Astrocyte (in vitro differentiated cells and primary cell): ENCODE measurements around the gene MRPS9. TPM values are rescaled to one million over a fixed set of nuclear protein-coding genes. Genes with fewer than 3 reads are reported as not detected.

Experiments used
- DNase-seq: peaks from one replicate; pipeline ENCODE4 v3.0.0-alpha.2; 2010; ENCODE audit warnings: low read depth
- FAIRE-seq: peaks from 2 replicates; lab custom pipeline; 2011; peaks lifted over from hg19 to GRCh38; lab: Jason Lieb, UNC
- H2AFZ ChIP-seq: 2 replicates; pipeline ENCODE4 v1.6.0; 2012; ENCODE audit warnings: low read depth, low read length, inconsistent platforms
- H3K27ac ChIP-seq: 2 replicates; pipeline ENCODE4 v1.5.1; 2011; ENCODE audit warnings: low read depth, low read length, inconsistent platforms
- H3K27me3 ChIP-seq: 2 replicates; pipeline ENCODE4 v1.6.0; 2011; ENCODE audit warnings: low read length, inconsistent platforms; ENCODE audit not compliant: insufficient read depth
- H3K36me3 ChIP-seq: 2 replicates; pipeline ENCODE4 v1.5.1; 2011; ENCODE audit warnings: low read length, inconsistent platforms; ENCODE audit not compliant: insufficient read depth
- H3K4me1 ChIP-seq: 2 replicates; pipeline ENCODE4 v1.5.1; 2011; ENCODE audit warnings: low read length, inconsistent platforms; ENCODE audit not compliant: insufficient read depth
- H3K4me2 ChIP-seq: 2 replicates; pipeline ENCODE4 v1.6.0; 2012; ENCODE audit warnings: low read length, inconsistent platforms
- H3K4me3 ChIP-seq: 2 replicates; pipeline ENCODE4 v1.5.1; 2011; ENCODE audit warnings: low read depth, mild to moderate bottlenecking, low read length, inconsistent platforms; ENCODE audit not compliant: insufficient read depth
- H3K79me2 ChIP-seq: 2 replicates; pipeline ENCODE4 v1.6.0; 2012; ENCODE audit warnings: mild to moderate bottlenecking, low read length, inconsistent platforms; ENCODE audit not compliant: insufficient read depth
- H3K9ac ChIP-seq: 2 replicates; pipeline ENCODE4 v1.6.0; 2012; ENCODE audit warnings: mild to moderate bottlenecking, low read length, inconsistent platforms
- H3K9me3 ChIP-seq: 2 replicates; pipeline ENCODE4 v1.5.1; 2012; ENCODE audit warnings: low read depth, mild to moderate bottlenecking, low read length, inconsistent platforms; ENCODE audit not compliant: insufficient read depth
- H4K20me1 ChIP-seq: 2 replicates; pipeline ENCODE4 v1.6.0; 2012; ENCODE audit warnings: low read length, inconsistent platforms; ENCODE audit not compliant: insufficient read depth
- H3K27ac Mint-ChIP-seq: one replicate; pipeline ENCODE4 v1.8.0; 2021; ENCODE audit warnings: mild to moderate bottlenecking, mixed read lengths; ENCODE audit not compliant: unreplicated experiment
- H3K27me3 Mint-ChIP-seq: one replicate; pipeline ENCODE4 v1.8.0; 2021; ENCODE audit warnings: low read depth, mixed read lengths; ENCODE audit not compliant: unreplicated experiment
- H3K36me3 Mint-ChIP-seq: one replicate; pipeline ENCODE4 v1.8.0; 2021; ENCODE audit warnings: low read depth, mixed read lengths; ENCODE audit not compliant: unreplicated experiment
- H3K4me1 Mint-ChIP-seq: one replicate; pipeline ENCODE4 v1.8.0; 2021; ENCODE audit warnings: low read depth, mixed read lengths; ENCODE audit not compliant: unreplicated experiment
- H3K4me3 Mint-ChIP-seq: one replicate; pipeline ENCODE4 v1.8.0; 2021; ENCODE audit warnings: mild to moderate bottlenecking, moderate library complexity, mixed read lengths; ENCODE audit not compliant: unreplicated experiment
- H3K9me3 Mint-ChIP-seq: one replicate; pipeline ENCODE4 v1.8.0; 2021; ENCODE audit warnings: mild to moderate bottlenecking, mixed read lengths; ENCODE audit not compliant: unreplicated experiment
- EZH2 ChIP-seq: IDR thresholded peaks from 2 replicates; pipeline ENCODE4 v1.6.1; 2012; ENCODE audit warnings: mild to moderate bottlenecking, low read length, inconsistent platforms; ENCODE audit not compliant: insufficient read depth
- total RNA-seq: library from RNA; stranded (reverse); gene quantifications from 2 replicates; pipeline ENCODE4 v1.2.1, GENCODE V29; 2021
- TF ChIP-seq, protein P1 (sequence below): IDR thresholded peaks from 2 replicates; pipeline ENCODE4 v1.5.1; 2011; ENCODE audit warnings: low read depth, mild to moderate bottlenecking, inconsistent platforms, low read length, moderate library complexity; ENCODE audit not compliant: insufficient read depth

Gene MRPS9
- total RNA-seq, 1 donor from 2014 or later, result 32.3 TPM

GRCh38 chr2:105126336-105126735, 88.5 kb downstream of the MRPS9 start:
- no peak overlapping the region for H3K27ac ChIP-seq
- no peak overlapping the region for H2AFZ ChIP-seq
- no peak overlapping the region for H3K9ac ChIP-seq
- H3K27me3 ChIP-seq, result peaks cover 13% of the 10 kb centered on the region
- no peak overlapping the region for H3K27ac Mint-ChIP-seq
- no peaks in the 10 kb centered on the region for H4K20me1 ChIP-seq
- no peak for TF ChIP-seq EZH2
- TF ChIP-seq, protein P1, sequence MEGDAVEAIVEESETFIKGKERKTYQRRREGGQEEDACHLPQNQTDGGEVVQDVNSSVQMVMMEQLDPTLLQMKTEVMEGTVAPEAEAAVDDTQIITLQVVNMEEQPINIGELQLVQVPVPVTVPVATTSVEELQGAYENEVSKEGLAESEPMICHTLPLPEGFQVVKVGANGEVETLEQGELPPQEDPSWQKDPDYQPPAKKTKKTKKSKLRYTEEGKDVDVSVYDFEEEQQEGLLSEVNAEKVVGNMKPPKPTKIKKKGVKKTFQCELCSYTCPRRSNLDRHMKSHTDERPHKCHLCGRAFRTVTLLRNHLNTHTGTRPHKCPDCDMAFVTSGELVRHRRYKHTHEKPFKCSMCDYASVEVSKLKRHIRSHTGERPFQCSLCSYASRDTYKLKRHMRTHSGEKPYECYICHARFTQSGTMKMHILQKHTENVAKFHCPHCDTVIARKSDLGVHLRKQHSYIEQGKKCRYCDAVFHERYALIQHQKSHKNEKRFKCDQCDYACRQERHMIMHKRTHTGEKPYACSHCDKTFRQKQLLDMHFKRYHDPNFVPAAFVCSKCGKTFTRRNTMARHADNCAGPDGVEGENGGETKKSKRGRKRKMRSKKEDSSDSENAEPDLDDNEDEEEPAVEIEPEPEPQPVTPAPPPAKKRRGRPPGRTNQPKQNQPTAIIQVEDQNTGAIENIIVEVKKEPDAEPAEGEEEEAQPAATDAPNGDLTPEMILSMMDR, result no peak
- DNase-seq, result no peak
- H3K4me3 Mint-ChIP-seq, result no peak overlapping the region
- no peak overlapping the region for H3K4me3 ChIP-seq
- no peaks in the 10 kb centered on the region for H3K79me2 ChIP-seq
- H3K4me1 Mint-ChIP-seq, result no peaks in the 10 kb centered on the region
- no peak overlapping the region for H3K4me2 ChIP-seq
- no peaks in the 10 kb centered on the region for H3K9me3 ChIP-seq
- peaks cover 4% of the 10 kb centered on the region for H3K9me3 Mint-ChIP-seq
- no peaks in the 10 kb centered on the region for H3K36me3 ChIP-seq
- no peaks in the 10 kb centered on the region for H3K36me3 Mint-ChIP-seq
- H3K4me1 ChIP-seq, result no peaks in the 10 kb centered on the region
- no peak for FAIRE-seq
- H3K27me3 Mint-ChIP-seq, result peaks cover 7% of the 10 kb centered on the region

DNA sequence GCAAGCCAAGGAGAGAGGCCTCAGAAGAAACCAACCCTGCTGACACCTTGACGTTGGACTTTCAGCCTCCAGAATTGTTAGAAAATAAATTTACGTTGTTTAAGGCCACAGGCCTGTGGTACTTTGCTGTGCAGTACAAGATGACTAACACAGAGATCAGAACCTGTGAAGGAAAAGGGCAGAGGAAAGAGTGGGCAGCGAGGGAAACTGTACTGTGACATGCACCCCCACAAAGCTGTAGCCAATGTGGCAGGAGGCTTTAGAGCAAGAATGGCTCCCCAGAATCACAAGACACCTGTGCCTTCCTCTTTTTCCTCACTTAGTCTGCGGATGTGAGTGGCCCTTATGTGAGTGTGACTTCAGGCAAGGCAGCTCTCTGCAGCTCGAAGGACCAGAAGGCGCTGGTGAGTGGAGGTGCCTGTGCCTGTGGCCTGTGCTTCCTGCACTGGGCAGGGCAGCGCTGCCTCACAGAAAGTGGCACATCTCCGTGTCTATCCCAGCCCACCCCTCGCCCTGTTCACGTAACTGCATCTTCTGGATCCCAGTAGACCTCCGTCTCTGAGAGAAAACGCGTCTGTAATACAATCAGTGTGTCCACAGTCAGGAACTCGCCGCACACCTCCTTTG, 89.5 kb downstream of the MRPS9 start:
- no peak for FAIRE-seq
- H3K4me3 ChIP-seq, result no peak overlapping the region
- H4K20me1 ChIP-seq, result no peaks in the 10 kb centered on the region

More for the DNA sequence above, 89.5 kb downstream of the MRPS9 start:
- no peaks in the 10 kb centered on the region for H3K36me3 Mint-ChIP-seq
- H3K4me1 Mint-ChIP-seq, result no peaks in the 10 kb centered on the region
- no peak overlapping the region for H2AFZ ChIP-seq
- H3K9me3 ChIP-seq, result no peaks in the 10 kb centered on the region
- H3K4me2 ChIP-seq, result no peak overlapping the region
- no peaks in the 10 kb centered on the region for H3K4me1 ChIP-seq
- H3K36me3 ChIP-seq, result no peaks in the 10 kb centered on the region
- TF ChIP-seq, protein P1, result no peak
- no peak for TF ChIP-seq EZH2
- DNase-seq, result no peak
- peaks cover 13% of the 10 kb centered on the region for H3K27me3 ChIP-seq
- H3K27ac ChIP-seq, result no peak overlapping the region
- peaks cover 4% of the 10 kb centered on the region for H3K9me3 Mint-ChIP-seq
- no peak overlapping the region for H3K9ac ChIP-seq
- H3K79me2 ChIP-seq, result no peaks in the 10 kb centered on the region
- H3K4me3 Mint-ChIP-seq, result no peak overlapping the region
- H3K27me3 Mint-ChIP-seq, result peaks cover 7% of the 10 kb centered on the region
- H3K27ac Mint-ChIP-seq, result no peak overlapping the region
